ENCODE data around the gene C4orf33.

C4orf33 gene

DNA sequence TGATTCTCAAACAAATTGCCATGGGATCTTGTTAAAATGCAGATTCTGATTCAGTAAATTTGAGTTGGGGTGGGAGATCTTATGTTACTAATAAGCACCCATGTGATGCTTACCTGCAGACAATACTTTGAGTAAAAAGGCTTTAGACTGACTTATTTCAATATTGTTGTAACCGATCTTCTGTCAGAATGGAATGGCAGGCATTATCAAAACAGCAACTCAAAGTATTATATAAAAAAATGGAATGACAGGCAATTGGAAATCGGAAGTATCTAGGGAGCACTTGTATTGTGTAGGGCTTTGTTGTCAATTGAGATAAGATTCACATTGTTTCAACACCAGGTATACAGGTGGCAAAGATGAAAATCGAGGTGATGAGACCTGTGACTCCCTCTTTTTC, 67.5 kb downstream of the C4orf33 start:
- no peaks in the 10 kb centered on the region for H3K36me3 ChIP-seq
- H3K4me1 ChIP-seq, result no peaks in the 10 kb centered on the region
- no peak for DNase-seq
- H3K4me3 ChIP-seq (ENCODE audit: low read depth, low read length), result no peak overlapping the region
- TF ChIP-seq, protein P1, sequence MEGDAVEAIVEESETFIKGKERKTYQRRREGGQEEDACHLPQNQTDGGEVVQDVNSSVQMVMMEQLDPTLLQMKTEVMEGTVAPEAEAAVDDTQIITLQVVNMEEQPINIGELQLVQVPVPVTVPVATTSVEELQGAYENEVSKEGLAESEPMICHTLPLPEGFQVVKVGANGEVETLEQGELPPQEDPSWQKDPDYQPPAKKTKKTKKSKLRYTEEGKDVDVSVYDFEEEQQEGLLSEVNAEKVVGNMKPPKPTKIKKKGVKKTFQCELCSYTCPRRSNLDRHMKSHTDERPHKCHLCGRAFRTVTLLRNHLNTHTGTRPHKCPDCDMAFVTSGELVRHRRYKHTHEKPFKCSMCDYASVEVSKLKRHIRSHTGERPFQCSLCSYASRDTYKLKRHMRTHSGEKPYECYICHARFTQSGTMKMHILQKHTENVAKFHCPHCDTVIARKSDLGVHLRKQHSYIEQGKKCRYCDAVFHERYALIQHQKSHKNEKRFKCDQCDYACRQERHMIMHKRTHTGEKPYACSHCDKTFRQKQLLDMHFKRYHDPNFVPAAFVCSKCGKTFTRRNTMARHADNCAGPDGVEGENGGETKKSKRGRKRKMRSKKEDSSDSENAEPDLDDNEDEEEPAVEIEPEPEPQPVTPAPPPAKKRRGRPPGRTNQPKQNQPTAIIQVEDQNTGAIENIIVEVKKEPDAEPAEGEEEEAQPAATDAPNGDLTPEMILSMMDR (IDR thresholded peaks at IDR 0.05; ENCODE audit: low read depth, low read length), result no peak
- no peaks in the 10 kb centered on the region for H3K27me3 ChIP-seq
- H3K9me3 ChIP-seq, result no peaks in the 10 kb centered on the region

GRCh38 chr4:129164243-129164642, 68.3 kb downstream of the C4orf33 start:
- Histone ChIP-seq H3K4me1 (no peaks in the 10 kb centered on the region), H3K27me3 (no peaks in the 10 kb centered on the region), H3K4me3 (ENCODE audit: low read depth, low read length) (no peak overlapping the region), H3K36me3 (no peaks in the 10 kb centered on the region), H3K9me3 (no peaks in the 10 kb centered on the region)
- no peak for DNase-seq
- TF ChIP-seq, protein P1 (IDR thresholded peaks at IDR 0.05; ENCODE audit: low read depth, low read length), result no peak

Data from BE2C (cell line).